GM23338 (cell line): ENCODE measurements around the gene PIKFYVE. TPM values are rescaled to one million over a fixed set of nuclear protein-coding genes. Genes with fewer than 3 reads are reported as not detected.

Experiments
- ATAC-seq: fragments of 200-7000 bp; cut with Tn5 transposase; 3 replicates; pipeline ENCODE4 v1.9.1; 2020
- DNase-seq: peaks from one replicate; pipeline ENCODE4 v3.0.0-alpha.2; 2015; ENCODE audit warnings: low spot score
- H2AFZ ChIP-seq: fragments of 200-600 bp; sonication (generic); 2 replicates; pipeline ENCODE4 v1.8.0; 2016; ENCODE audit warnings: antibody characterized with exemption, mild to moderate bottlenecking, moderate library complexity
- H3F3A ChIP-seq: fragments of 200-600 bp; sonication (generic); replicated peaks from 2 replicates; pipeline ENCODE4 v1.8.0; 2017; ENCODE audit warnings: antibody characterized with exemption, mixed run types, low read depth
- H3K27ac ChIP-seq: fragments of 200-600 bp; sonication (generic); 2 replicates; pipeline ENCODE4 v1.6.1; 2016; ENCODE audit warnings: low read depth
- H3K27me3 ChIP-seq: fragments of 200-600 bp; sonication (generic); 2 replicates; pipeline ENCODE4 v1.8.0; 2016; ENCODE audit warnings: mild to moderate bottlenecking, mixed run types, moderate library complexity; ENCODE audit not compliant: insufficient read depth
- H3K36me3 ChIP-seq: fragments of 200-600 bp; sonication (generic); 2 replicates; pipeline ENCODE4 v1.8.0; 2016; ENCODE audit warnings: mild to moderate bottlenecking; ENCODE audit not compliant: insufficient read depth
- H3K4me1 ChIP-seq: fragments of 200-600 bp; sonication (generic); 2 replicates; pipeline ENCODE4 v1.8.0; 2016; ENCODE audit warnings: mild to moderate bottlenecking, moderate library complexity; ENCODE audit not compliant: insufficient read depth
- H3K4me2 ChIP-seq: fragments of 200-600 bp; sonication (generic); 2 replicates; pipeline ENCODE4 v1.7.1; 2017; ENCODE audit warnings: mixed run types
- H3K4me3 ChIP-seq: fragments of 200-600 bp; sonication (generic); 2 replicates; pipeline ENCODE4 v1.6.1; 2016; ENCODE audit warnings: mixed run types
- H3K79me2 ChIP-seq: fragments of 200-600 bp; sonication (generic); replicated peaks from 2 replicates; pipeline ENCODE4 v1.8.0; 2017; ENCODE audit warnings: mild to moderate bottlenecking; ENCODE audit not compliant: insufficient read depth
- H3K9me2 ChIP-seq: fragments of 200-600 bp; sonication (generic); 2 replicates; pipeline ENCODE4 v1.8.0; 2017; ENCODE audit not compliant: insufficient read depth
- H4K20me1 ChIP-seq: fragments of 200-600 bp; sonication (generic); replicated peaks from 2 replicates; pipeline ENCODE4 v1.8.0; 2017; ENCODE audit warnings: mild to moderate bottlenecking; ENCODE audit not compliant: insufficient read depth
- H3K27ac Mint-ChIP-seq: 2 replicates; pipeline ENCODE4 v1.8.0; 2020; ENCODE audit warnings: inconsistent platforms, mild to moderate bottlenecking, moderate library complexity, mixed read lengths
- H3K27me3 Mint-ChIP-seq: 3 replicates; pipeline ENCODE4 v1.8.0; 2022; ENCODE audit warnings: low read depth, mild to moderate bottlenecking, moderate library complexity, mixed read lengths, inconsistent platforms; ENCODE audit not compliant: insufficient read depth, poor library complexity
- H3K36me3 Mint-ChIP-seq: 3 replicates; pipeline ENCODE4 v1.8.0; 2021; ENCODE audit warnings: low read depth, mild to moderate bottlenecking, inconsistent platforms, moderate library complexity, mixed read lengths
- H3K4me1 Mint-ChIP-seq: 3 replicates; pipeline ENCODE4 v1.8.0; 2020; ENCODE audit warnings: mild to moderate bottlenecking, inconsistent platforms, mixed read lengths
- H3K4me3 Mint-ChIP-seq: 3 replicates; pipeline ENCODE4 v1.8.0; 2021; ENCODE audit warnings: moderate library complexity, mild to moderate bottlenecking, inconsistent platforms, mixed read lengths
- H3K9me3 Mint-ChIP-seq: 3 replicates; pipeline ENCODE4 v1.8.0; 2020; ENCODE audit warnings: moderate library complexity, mild to moderate bottlenecking, inconsistent platforms, mixed read lengths
- CREB1 ChIP-seq: fragments of 250-450 bp; sonication (Bioruptor Pico); IDR thresholded peaks from 2 replicates; pipeline ENCODE4 v1.5.0; 2020; ENCODE audit warnings: low read depth, mild to moderate bottlenecking, moderate library complexity
- CTCF ChIP-seq, 2 experiments: fragments of 200-600 bp in 1 of 2; sonication (generic) in 1 of 2; conservative IDR thresholded peaks; 2 replicates each; pipeline versions ENCODE4 v1.5.1 to v1.6.1; 2016 to 2017; ENCODE audit warnings: antibody characterized with exemption in 2 of 2, low read depth in 2 of 2, mild to moderate bottlenecking in 2 of 2, moderate library complexity in 1 of 2
- ETS1 ChIP-seq: IDR thresholded peaks from 2 replicates; pipeline ENCODE4 v1.6.1; 2016; ENCODE audit warnings: antibody characterized with exemption
- EZH2 ChIP-seq: fragments of 200-600 bp; sonication (generic); IDR thresholded peaks from one replicate; pipeline ENCODE4 v1.8.0; 2017; ENCODE audit warnings: antibody characterized with exemption, mild to moderate bottlenecking, low read depth; ENCODE audit not compliant: unreplicated experiment
- EZH2phosphoT487 ChIP-seq: fragments of 200-600 bp; sonication (generic); IDR thresholded peaks from one replicate; pipeline ENCODE4 v1.8.1; 2018; ENCODE audit warnings: antibody characterized with exemption; ENCODE audit not compliant: unreplicated experiment
- JUNB ChIP-seq: IDR thresholded peaks from one replicate; pipeline ENCODE4 v1.6.1; 2016; ENCODE audit warnings: antibody characterized with exemption; ENCODE audit not compliant: unreplicated experiment
- NANOG ChIP-seq: IDR thresholded peaks from 2 replicates; pipeline ENCODE4 v1.6.1; 2016; ENCODE audit warnings: antibody characterized with exemption, borderline replicate concordance
- POLR2AphosphoS5 ChIP-seq: IDR thresholded peaks from 2 replicates; pipeline ENCODE4 v1.6.1; 2016; ENCODE audit warnings: antibody characterized with exemption, low read depth
- STAT1 ChIP-seq: IDR thresholded peaks from one replicate; pipeline ENCODE4 v1.6.1; 2016; ENCODE audit warnings: antibody characterized with exemption; ENCODE audit not compliant: unreplicated experiment
- ZNF114 ChIP-seq: fragments of 250-450 bp; sonication (Bioruptor Pico); IDR thresholded peaks from 2 replicates; pipeline ENCODE4 v1.5.0; 2020; ENCODE audit warnings: mild to moderate bottlenecking, moderate library complexity
- ZNF462 ChIP-seq: fragments of 250-450 bp; sonication (Bioruptor Pico); IDR thresholded peaks from 2 replicates; pipeline ENCODE4 v1.5.0; 2020; ENCODE audit warnings: mild to moderate bottlenecking, moderate library complexity
- polyA plus RNA-seq: library from polyadenylated mRNA; unstranded; fragments of >200 nt; fragmentation: Nextera tagmentation; extraction: Ambion mirVana; gene quantifications from 2 replicates; pipeline ENCODE4 v1.2.1, GENCODE V29; 2016
- total RNA-seq: library from RNA; depleted of rRNA; stranded (reverse); fragments of >200 nt; shearing (Covaris generic); gene quantifications from 2 replicates; pipeline ENCODE4 v1.2.3, GENCODE V29; 2014

PIKFYVE gene
- total and polyA plus RNA-seq, 2 experiments from 2014 or later: 15.1 to 48.0 TPM

- peaks cover 46% of the 10 kb centered on the region for H3K36me3 ChIP-seq
- TF ChIP-seq POLR2AphosphoS5 (no peak), CREB1 (CRISPR knock-in tag) (no peak), JUNB (no peak), ZNF462 (CRISPR knock-in tag) (no peak), EZH2phosphoT487 (no peak)
- H3K79me2 ChIP-seq: peaks cover 18% of the 10 kb centered on the region
- Mint-ChIP-seq H3K27ac (no peak overlapping the region), H3K4me3 (no peak overlapping the region), H3K4me1 (no peaks in the 10 kb centered on the region), H3K27me3 (no peaks in the 10 kb centered on the region), H3K36me3 (peaks cover 39% of the 10 kb centered on the region), H3K9me3 (no peaks in the 10 kb centered on the region)
- H3F3A ChIP-seq: no peaks in the 10 kb centered on the region
- no peak overlapping the region for H2AFZ ChIP-seq
- no peak overlapping the region for H3K4me2 ChIP-seq
- H3K27me3 ChIP-seq: no peaks in the 10 kb centered on the region
- H3K27ac ChIP-seq: no peak overlapping the region
- peaks cover 8% of the 10 kb centered on the region; the same call in 1 of the 2 replicates for H4K20me1 ChIP-seq
- H3K4me3 ChIP-seq: no peak overlapping the region
- DNase-seq (no peak), ATAC-seq (no peak)
- H3K4me1 ChIP-seq: no peaks in the 10 kb centered on the region
- no peaks in the 10 kb centered on the region for H3K9me2 ChIP-seq
Observed at GRCh38 chr2:208297961-208298360, 31.9 kb downstream of the PIKFYVE start.

GRCh38 chr2:208300847-208301618 is 35.0 kb downstream of the PIKFYVE start:
- Histone ChIP-seq H3F3A (no peaks in the 10 kb centered on the region), H3K27me3 (no peaks in the 10 kb centered on the region), H3K36me3 (peaks cover 67% of the 10 kb centered on the region), H3K4me1 (no peaks in the 10 kb centered on the region), H3K4me3 (no peak overlapping the region), H2AFZ (no peak overlapping the region), H3K79me2 (no peaks in the 10 kb centered on the region), H3K27ac (no peak overlapping the region), H3K9me2 (no peaks in the 10 kb centered on the region), H4K20me1 (peaks cover 3% of the 10 kb centered on the region; the same call in 1 of the 2 replicates), H3K4me2 (no peak overlapping the region)
- no peak for DNase-seq
- no peak for ATAC-seq
- Mint-ChIP-seq H3K27ac (no peak overlapping the region), H3K27me3 (no peaks in the 10 kb centered on the region), H3K4me1 (no peaks in the 10 kb centered on the region), H3K9me3 (no peaks in the 10 kb centered on the region), H3K36me3 (peaks cover 49% of the 10 kb centered on the region), H3K4me3 (no peak overlapping the region)
- TF ChIP-seq ETS1 (no peak), ZNF114 (CRISPR knock-in tag) (no peak), STAT1 (no peak), EZH2phosphoT487 (no peak), CREB1 (CRISPR knock-in tag) (no peak), NANOG (no peak), EZH2 (no peak), CTCF (conservative IDR thresholded peaks at IDR 0.05; ENCODE audit: low read depth in 2 of 2) (no peak), JUNB (no peak)
